DND-41 (cell line): Measurements from ENCODE around the gene PMEPA1.

Experiments
- ATAC-seq: fragments of 200-7000 bp; cut with Tn5 transposase; 3 replicates; pipeline ENCODE4 v1.9.1; 2021; ENCODE audit warnings: low read depth; ENCODE audit not compliant: insufficient read depth
- DNase-seq: peaks from one replicate; pipeline ENCODE4 v3.0.0-alpha.2; 2020
- H2AFZ ChIP-seq: 2 replicates; pipeline ENCODE4 v1.6.0; 2012; ENCODE audit warnings: low read depth, low read length
- H3K27ac ChIP-seq: 2 replicates; pipeline ENCODE4 v1.5.1; 2012; ENCODE audit warnings: low read length, inconsistent platforms
- H3K27me3 ChIP-seq: fragments of 200-600 bp; sonication (generic); 2 replicates; pipeline ENCODE4 v1.6.0; 2012; ENCODE audit warnings: low read length, mild to moderate bottlenecking, inconsistent platforms; ENCODE audit not compliant: insufficient read depth, poor library complexity
- H3K36me3 ChIP-seq: 2 replicates; pipeline ENCODE4 v1.5.1; 2012; ENCODE audit warnings: low read length, inconsistent platforms; ENCODE audit not compliant: insufficient read depth
- H3K4me1 ChIP-seq: 2 replicates; pipeline ENCODE4 v1.5.1; 2012; ENCODE audit warnings: mild to moderate bottlenecking, low read length; ENCODE audit not compliant: insufficient read depth
- H3K4me2 ChIP-seq: 2 replicates; pipeline ENCODE4 v1.6.0; 2012; ENCODE audit warnings: mild to moderate bottlenecking, moderate library complexity, low read length, inconsistent platforms; ENCODE audit not compliant: insufficient read depth
- H3K4me3 ChIP-seq, 2 experiments: fragments of 200-600 bp in 1 of 2; shearing (Covaris generic) in 1 of 2; 2 replicates each; pipeline ENCODE4 v1.5.1; 2012 to 2016; ENCODE audit warnings: inconsistent platforms in 2 of 2, low read length in 2 of 2, mild to moderate bottlenecking in 2 of 2, low read depth in 1 of 2, moderate library complexity in 1 of 2
- H3K79me2 ChIP-seq: 2 replicates; pipeline ENCODE4 v1.6.0; 2012; ENCODE audit warnings: low read length, inconsistent platforms; ENCODE audit not compliant: insufficient read depth
- H3K9ac ChIP-seq: 2 replicates; pipeline ENCODE4 v1.6.0; 2012; ENCODE audit warnings: low read depth, mild to moderate bottlenecking, inconsistent platforms, low read length, moderate library complexity
- H3K9me3 ChIP-seq: 2 replicates; pipeline ENCODE4 v1.5.1; 2012; ENCODE audit warnings: low read length, moderate library complexity, mild to moderate bottlenecking, inconsistent platforms; ENCODE audit not compliant: insufficient read depth, severe bottlenecking
- H4K20me1 ChIP-seq: 2 replicates; pipeline ENCODE4 v1.6.0; 2012; ENCODE audit warnings: low read length; ENCODE audit not compliant: insufficient read depth
- EZH2 ChIP-seq: IDR thresholded peaks from 3 replicates; pipeline ENCODE4 v1.6.1; 2012; ENCODE audit warnings: borderline replicate concordance, low read depth, mild to moderate bottlenecking, moderate library complexity, low read length, inconsistent platforms; ENCODE audit not compliant: severe bottlenecking
- TF ChIP-seq, protein P1 (sequence below): IDR thresholded peaks from 2 replicates; pipeline ENCODE4 v1.5.1; 2012; ENCODE audit warnings: borderline replicate concordance, low read length, moderate library complexity, mild to moderate bottlenecking; ENCODE audit not compliant: poor library complexity, severe bottlenecking; ENCODE audit errors: extremely low read depth

Gene PMEPA1

DNA sequence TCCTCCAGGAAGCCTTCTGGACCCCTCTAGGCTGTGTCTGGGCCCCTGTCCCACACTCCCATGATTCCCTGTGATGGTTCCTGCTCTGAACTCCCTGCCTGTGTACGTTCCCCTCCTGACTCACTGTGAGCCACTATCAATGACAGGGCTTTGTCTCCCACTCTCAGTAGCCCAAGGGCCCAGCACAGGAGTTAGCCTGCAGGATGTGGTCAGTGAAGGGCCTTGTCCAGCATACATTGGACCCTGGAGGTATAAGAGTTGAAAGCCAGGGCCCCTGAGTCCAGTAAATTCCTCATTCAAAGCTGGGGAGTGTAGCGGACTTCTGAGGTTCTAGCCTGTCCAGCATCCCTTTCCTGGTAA is 108.6 kb downstream of the PMEPA1 start:
- H3K4me3 ChIP-seq: no peak overlapping the region
- no peak overlapping the region for H3K9ac ChIP-seq
- no peaks in the 10 kb centered on the region for H3K9me3 ChIP-seq
- peaks cover 25% of the 10 kb centered on the region for H3K27me3 ChIP-seq
- no peak overlapping the region for H3K4me2 ChIP-seq
- ATAC-seq: no peak
- no peak for TF ChIP-seq EZH2
- TF ChIP-seq, protein P1, sequence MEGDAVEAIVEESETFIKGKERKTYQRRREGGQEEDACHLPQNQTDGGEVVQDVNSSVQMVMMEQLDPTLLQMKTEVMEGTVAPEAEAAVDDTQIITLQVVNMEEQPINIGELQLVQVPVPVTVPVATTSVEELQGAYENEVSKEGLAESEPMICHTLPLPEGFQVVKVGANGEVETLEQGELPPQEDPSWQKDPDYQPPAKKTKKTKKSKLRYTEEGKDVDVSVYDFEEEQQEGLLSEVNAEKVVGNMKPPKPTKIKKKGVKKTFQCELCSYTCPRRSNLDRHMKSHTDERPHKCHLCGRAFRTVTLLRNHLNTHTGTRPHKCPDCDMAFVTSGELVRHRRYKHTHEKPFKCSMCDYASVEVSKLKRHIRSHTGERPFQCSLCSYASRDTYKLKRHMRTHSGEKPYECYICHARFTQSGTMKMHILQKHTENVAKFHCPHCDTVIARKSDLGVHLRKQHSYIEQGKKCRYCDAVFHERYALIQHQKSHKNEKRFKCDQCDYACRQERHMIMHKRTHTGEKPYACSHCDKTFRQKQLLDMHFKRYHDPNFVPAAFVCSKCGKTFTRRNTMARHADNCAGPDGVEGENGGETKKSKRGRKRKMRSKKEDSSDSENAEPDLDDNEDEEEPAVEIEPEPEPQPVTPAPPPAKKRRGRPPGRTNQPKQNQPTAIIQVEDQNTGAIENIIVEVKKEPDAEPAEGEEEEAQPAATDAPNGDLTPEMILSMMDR: no peak
- DNase-seq: no peak
- H3K27ac ChIP-seq: no peak overlapping the region
- no peak overlapping the region for H2AFZ ChIP-seq
- H4K20me1 ChIP-seq: peaks cover 30% of the 10 kb centered on the region
- no peaks in the 10 kb centered on the region for H3K36me3 ChIP-seq
- no peaks in the 10 kb centered on the region; the same call in 1 of the 2 replicates for H3K4me1 ChIP-seq
- H3K79me2 ChIP-seq: no peaks in the 10 kb centered on the region

DNA sequence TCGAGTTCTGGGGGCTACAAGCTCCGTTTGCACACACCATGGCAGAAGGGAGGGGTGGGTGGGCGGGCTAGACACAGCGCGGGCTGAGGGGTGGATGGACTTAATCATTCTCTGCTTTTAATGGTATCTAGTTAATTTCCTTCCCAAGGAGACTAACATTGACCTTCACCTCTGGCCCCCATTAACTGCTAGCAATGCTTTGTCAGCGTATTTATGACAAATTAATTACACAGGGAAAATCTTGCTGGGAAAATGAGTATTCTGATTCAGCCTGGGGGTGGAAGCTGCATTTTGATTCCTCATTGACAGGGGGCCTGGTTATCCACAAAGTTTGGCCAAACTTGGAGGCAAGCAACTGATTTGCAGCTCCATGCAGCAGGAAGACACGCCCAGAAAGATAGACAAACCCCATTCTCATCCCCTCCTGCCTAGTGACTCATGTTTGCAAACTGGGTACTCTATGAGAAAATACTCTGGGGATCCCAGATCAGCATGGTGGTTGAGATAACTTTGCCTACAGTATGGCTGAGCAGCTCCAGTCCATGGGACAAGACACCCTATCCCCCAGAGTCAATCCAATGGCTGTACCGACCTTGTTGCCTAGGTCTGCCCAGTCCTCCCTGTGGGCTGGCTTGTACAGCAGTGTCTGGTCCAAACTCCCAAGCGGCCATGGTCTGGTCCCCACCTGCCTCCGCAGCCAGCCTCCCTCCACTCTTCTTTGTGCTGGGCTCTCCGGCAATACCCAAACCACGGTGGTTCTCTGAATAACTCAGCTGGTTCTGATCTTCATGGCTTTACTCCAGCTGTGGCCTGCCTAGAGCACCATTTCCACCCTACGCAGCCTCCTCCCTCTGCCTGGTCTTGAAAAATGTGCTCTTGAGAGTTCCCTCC is 109.2 kb downstream of the PMEPA1 start:
- no peak overlapping the region for H3K9ac ChIP-seq
- peaks cover 24% of the 10 kb centered on the region for H3K27me3 ChIP-seq
- no peak for TF ChIP-seq EZH2
- TF ChIP-seq, protein P1: no peak

DNA sequence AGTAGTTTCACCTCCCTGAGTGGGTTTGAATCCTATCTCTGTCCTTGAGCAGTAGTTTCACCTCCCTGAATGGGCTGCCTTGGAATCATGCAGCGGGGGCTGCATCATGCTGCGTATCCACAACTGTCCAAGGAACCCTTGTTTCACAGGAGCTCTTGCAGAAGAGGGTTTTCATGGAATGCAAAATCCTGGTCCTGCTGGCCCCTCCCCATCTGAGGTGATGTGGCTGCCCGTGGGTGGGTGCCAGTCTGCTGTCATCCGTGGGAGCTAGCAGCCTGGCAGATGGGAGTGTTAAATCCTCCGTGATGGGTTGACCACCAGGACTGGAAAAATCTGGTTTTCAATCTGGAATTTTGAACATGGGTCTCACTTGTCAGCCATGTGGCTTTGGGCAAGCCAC is 111.3 kb downstream of the PMEPA1 start:
- Histone ChIP-seq H4K20me1 (peaks cover 44% of the 10 kb centered on the region), H2AFZ (no peak overlapping the region), H3K9ac (no peak overlapping the region), H3K36me3 (no peaks in the 10 kb centered on the region), H3K27me3 (peaks cover 25% of the 10 kb centered on the region), H3K27ac (no peak overlapping the region), H3K4me2 (no peak overlapping the region), H3K79me2 (no peaks in the 10 kb centered on the region), H3K4me3 (no peak overlapping the region), H3K9me3 (no peaks in the 10 kb centered on the region), H3K4me1 (no peaks in the 10 kb centered on the region; the same call in 1 of the 2 replicates)
- ATAC-seq: no peak
- TF ChIP-seq, protein P1: no peak
- no peak for TF ChIP-seq EZH2
- no peak for DNase-seq

More for the DNA sequence above, 109.2 kb downstream of the PMEPA1 start:
- Histone ChIP-seq H2AFZ (no peak overlapping the region), H3K4me2 (no peak overlapping the region), H3K27ac (no peak overlapping the region), H3K9me3 (no peaks in the 10 kb centered on the region), H3K4me3 (no peak overlapping the region), H4K20me1 (peaks cover 37% of the 10 kb centered on the region), H3K36me3 (no peaks in the 10 kb centered on the region), H3K79me2 (no peaks in the 10 kb centered on the region), H3K4me1 (no peaks in the 10 kb centered on the region; the same call in 1 of the 2 replicates)
- no peak for ATAC-seq
- DNase-seq: no peak
